GM12891 (cell line): ENCODE data around the gene NRP1.
"Not testable (repeated sequence)": the region's sequence is repeated elsewhere in the genome, so short reads cannot be mapped to it uniquely, and the experiment has no call there.

ENCODE experiments used
- POLR2A ChIP-seq: IDR thresholded peaks from 2 replicates; pipeline ENCODE4 v1.6.1; 2011; ENCODE audit warnings: low read depth, low read length, control low read depth
- POLR2AphosphoS5 ChIP-seq: IDR thresholded peaks from 2 replicates; pipeline ENCODE4 v1.6.1; 2011; ENCODE audit warnings: low read depth, low read length, control low read depth

DNA sequence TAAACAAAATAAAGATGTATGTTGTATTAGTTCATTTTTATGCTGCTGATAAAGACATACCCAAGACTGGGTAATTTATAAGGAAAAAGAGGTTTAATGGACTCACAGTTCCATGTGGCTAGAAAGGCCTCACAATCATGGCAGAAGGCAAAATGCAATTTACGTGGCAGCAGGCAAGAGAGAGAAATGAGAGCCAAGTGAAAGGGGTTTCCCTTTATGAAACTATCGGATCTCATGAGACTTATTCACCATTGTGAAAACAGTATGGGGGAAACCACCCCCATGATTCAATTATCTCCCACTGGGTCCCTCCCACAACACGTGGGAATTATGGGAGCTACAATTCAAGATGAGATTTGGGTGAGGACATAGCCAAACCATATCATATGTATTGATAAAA, 49.7 kb upstream of the NRP1 start:
- TF ChIP-seq POLR2AphosphoS5, POLR2A: not testable (repeated sequence)
